Suprapubic skin (tissue), 4 donors: Measurements from ENCODE around the gene ARHGAP22.

Source experiments
- POLR2A ChIP-seq, 2 donors: fragments of 450-650 bp; IDR thresholded peaks; one replicate each; pipeline ENCODE4 v1.6.1; 2017; ENCODE audit warnings: antibody characterized with exemption in 2 of 2, mild to moderate bottlenecking in 2 of 2, moderate library complexity in 2 of 2
- POLR2AphosphoS5 ChIP-seq, 3 donors: sonication (generic); formaldehyde crosslinking; IDR thresholded peaks; one replicate each; pipeline ENCODE4 v1.6.1; 2017; ENCODE audit warnings: antibody characterized with exemption in 3 of 3
- TF ChIP-seq, protein P1 (sequence below), 2 donors: fragments of 200-600 bp in 1 of 2; fragments of 450-650 bp in 1 of 2; sonication (generic) in 1 of 2; IDR thresholded peaks; one replicate each; pipeline ENCODE4 v1.5.1; 2016 to 2019; ENCODE audit warnings: antibody characterized with exemption in 2 of 2, mild to moderate bottlenecking in 1 of 2, moderate library complexity in 1 of 2

DNA sequence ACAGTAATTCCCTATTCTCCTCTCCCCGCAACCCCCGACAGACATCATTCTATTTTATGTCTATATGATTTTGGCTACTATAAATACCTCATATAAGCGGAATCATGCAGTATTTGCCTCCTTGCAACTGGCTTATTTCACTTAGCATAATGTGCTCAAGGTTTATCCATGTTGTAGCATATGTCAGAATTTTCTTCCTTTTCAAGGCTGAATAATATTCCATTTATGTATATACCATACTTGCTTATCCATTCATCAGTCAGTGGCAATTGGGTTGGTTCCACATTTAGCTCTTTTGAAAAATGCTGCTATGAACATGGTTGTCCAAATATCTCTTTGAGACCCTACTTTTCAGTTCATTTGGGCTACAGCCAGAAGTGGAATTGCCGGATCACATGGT is 191.9 kb downstream of the ARHGAP22 start:
- TF ChIP-seq, protein P1, sequence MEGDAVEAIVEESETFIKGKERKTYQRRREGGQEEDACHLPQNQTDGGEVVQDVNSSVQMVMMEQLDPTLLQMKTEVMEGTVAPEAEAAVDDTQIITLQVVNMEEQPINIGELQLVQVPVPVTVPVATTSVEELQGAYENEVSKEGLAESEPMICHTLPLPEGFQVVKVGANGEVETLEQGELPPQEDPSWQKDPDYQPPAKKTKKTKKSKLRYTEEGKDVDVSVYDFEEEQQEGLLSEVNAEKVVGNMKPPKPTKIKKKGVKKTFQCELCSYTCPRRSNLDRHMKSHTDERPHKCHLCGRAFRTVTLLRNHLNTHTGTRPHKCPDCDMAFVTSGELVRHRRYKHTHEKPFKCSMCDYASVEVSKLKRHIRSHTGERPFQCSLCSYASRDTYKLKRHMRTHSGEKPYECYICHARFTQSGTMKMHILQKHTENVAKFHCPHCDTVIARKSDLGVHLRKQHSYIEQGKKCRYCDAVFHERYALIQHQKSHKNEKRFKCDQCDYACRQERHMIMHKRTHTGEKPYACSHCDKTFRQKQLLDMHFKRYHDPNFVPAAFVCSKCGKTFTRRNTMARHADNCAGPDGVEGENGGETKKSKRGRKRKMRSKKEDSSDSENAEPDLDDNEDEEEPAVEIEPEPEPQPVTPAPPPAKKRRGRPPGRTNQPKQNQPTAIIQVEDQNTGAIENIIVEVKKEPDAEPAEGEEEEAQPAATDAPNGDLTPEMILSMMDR (IDR thresholded peaks at IDR 0.05): no peak
- no peak for TF ChIP-seq POLR2A (IDR thresholded peaks at IDR 0.05)
- TF ChIP-seq POLR2AphosphoS5 (IDR thresholded peaks at IDR 0.05): no peak
